K562 (cell line): ENCODE data around the gene IFTAP. TPM values are rescaled to one million over a fixed set of nuclear protein-coding genes. Genes with fewer than 3 reads are reported as not detected.

Experiments
- ATAC-seq: fragments of 200-7000 bp; cut with Tn5 transposase; 3 replicates; pipeline ENCODE4 v1.9.1; 2020; ENCODE audit warnings: moderate library complexity
- BruUV-seq: library from RNA; stranded (reverse); fragments of 400-500 nt; replicated peaks from 2 replicates; lab custom pipeline; 2021; lab: Mats Ljungman, UMichigan
- CTCF ChIA-PET: fragments of 300-600 bp; formaldehyde crosslinking; extraction: SDS; loops from one replicate; lab custom pipeline; 2021; ENCODE audit warnings: low intra/inter-chr PET ratio; lab: Yijun Ruan, JAX
- POLR2A ChIA-PET: fragments of 300-600, 350-650 bp; sonication (Branson Sonifier 250); formaldehyde crosslinking; extraction: SDS; loops from one replicate; lab custom pipeline; 2021; ENCODE audit warnings: antibody characterized with exemption, inconsistent platforms; lab: Yijun Ruan, JAX
- DNase-seq, 4 experiments: peaks; one replicate each; pipeline versions ENCODE4 v3.0.0 to v3.0.0-alpha.2; 2011 to 2018; ENCODE audit warnings: low spot score in 3 of 4, mixed read lengths in 3 of 4; ENCODE audit errors: extremely low read depth in 1 of 4
- FAIRE-seq: peaks from 2 replicates; lab custom pipeline; 2011; peaks lifted over from hg19 to GRCh38; lab: Jason Lieb, UNC
- H2AFZ ChIP-seq: 2 replicates; pipeline ENCODE4 v1.6.0; 2011; ENCODE audit warnings: low read depth, low read length, control low read depth, inconsistent platforms
- H3K27ac ChIP-seq: fragments of 200-600 bp; 3 replicates; pipeline ENCODE4 v1.8.0; 2011; ENCODE audit warnings: low read depth, mild to moderate bottlenecking, control low read depth, inconsistent platforms, low read length, moderate library complexity, mixed read lengths; ENCODE audit errors: extremely low read depth
- H3K27me3 ChIP-seq, 2 experiments: fragments of 300-600 bp in 1 of 2; 2 replicates in 1 of 2; 3 replicates in 1 of 2; pipeline versions ENCODE4 v1.6.0 to v1.8.0; 2011; ENCODE audit warnings: inconsistent platforms in 2 of 2, low read length in 2 of 2, mild to moderate bottlenecking in 1 of 2, mixed read lengths in 1 of 2, moderate library complexity in 1 of 2; ENCODE audit not compliant: control insufficient read depth in 2 of 2, insufficient read depth in 2 of 2
- H3K36me3 ChIP-seq: fragments of 300-600 bp; 3 replicates; pipeline ENCODE4 v1.8.0; 2011; ENCODE audit warnings: mild to moderate bottlenecking, low read length, inconsistent platforms; ENCODE audit not compliant: control insufficient read depth, insufficient read depth
- H3K4me1 ChIP-seq, 2 experiments: fragments of 200-600 bp in 1 of 2; replicated peaks in 1 of 2; 2 replicates in 1 of 2; 3 replicates in 1 of 2; pipeline versions ENCODE4 v1.5.1 to v1.8.0; 2011; ENCODE audit warnings: inconsistent platforms in 2 of 2, low read length in 2 of 2, mild to moderate bottlenecking in 1 of 2, mixed read lengths in 1 of 2, moderate library complexity in 1 of 2; ENCODE audit not compliant: control insufficient read depth in 2 of 2, insufficient read depth in 2 of 2
- H3K4me2 ChIP-seq: 2 replicates; pipeline ENCODE4 v1.6.1; 2011; ENCODE audit warnings: low read length, control low read depth, inconsistent platforms, mixed read lengths; ENCODE audit not compliant: insufficient read depth
- H3K4me3 ChIP-seq: fragments of 200-600 bp; sonication (generic), shearing (Covaris generic); 2 replicates; pipeline ENCODE4 v1.5.1; 2016; ENCODE audit warnings: control low read depth, inconsistent platforms
- H3K79me2 ChIP-seq: fragments of 200-600 bp; 3 replicates; pipeline ENCODE4 v1.8.0; 2011; ENCODE audit warnings: low read length, inconsistent platforms; ENCODE audit not compliant: control insufficient read depth, insufficient read depth
- H3K9ac ChIP-seq, 2 experiments: 2 replicates each; pipeline versions ENCODE4 v1.6.0 to v1.6.1; 2011; ENCODE audit warnings: low read depth in 2 of 2, low read length in 2 of 2, control low read depth in 1 of 2, inconsistent platforms in 1 of 2, mild to moderate bottlenecking in 1 of 2, mixed read lengths in 1 of 2; ENCODE audit not compliant: insufficient read depth in 1 of 2
- H3K9me1 ChIP-seq: one replicate; pipeline ENCODE4 v1.6.0; 2011; ENCODE audit warnings: inconsistent platforms, mild to moderate bottlenecking, low read length, moderate library complexity; ENCODE audit not compliant: control insufficient read depth, insufficient read depth
- H3K9me3 ChIP-seq: replicated peaks from 2 replicates; pipeline ENCODE4 v1.5.1; 2011; ENCODE audit warnings: low read depth, low read length, inconsistent platforms; ENCODE audit not compliant: control insufficient read depth, insufficient read depth
- H4K20me1 ChIP-seq: replicated peaks from 2 replicates; pipeline ENCODE4 v1.6.1; 2011; ENCODE audit warnings: low read length, inconsistent platforms, mixed read lengths; ENCODE audit not compliant: control insufficient read depth, insufficient read depth
- CHD4 ChIP-seq: fragments of 200-600 bp; sonication (generic); IDR thresholded peaks from 3 replicates; pipeline ENCODE4 v1.6.1; 2012; ENCODE audit warnings: low read depth, mild to moderate bottlenecking, mixed read lengths, low read length, inconsistent platforms; ENCODE audit not compliant: insufficient read depth, insufficient replicate concordance, poor library complexity, severe bottlenecking
- GMEB1 ChIP-seq: fragments of 250-450 bp; sonication (Bioruptor Pico); IDR thresholded peaks from 2 replicates; pipeline ENCODE4 v1.4.0; 2020; ENCODE audit warnings: mild to moderate bottlenecking
- RAD51 ChIP-seq: fragments of 450-650 bp; IDR thresholded peaks from 2 replicates; pipeline ENCODE4 v1.7.1; 2016; ENCODE audit warnings: low read depth, mild to moderate bottlenecking, borderline replicate concordance
- RBM25 ChIP-seq: fragments of 200-400 bp; formaldehyde crosslinking; IDR thresholded peaks from 2 replicates; pipeline ENCODE4 v1.6.1; 2018; ENCODE audit warnings: low read length, low read depth, moderate library complexity; ENCODE audit not compliant: severe bottlenecking
- REST ChIP-seq, 2 experiments: fragments of 450-650 bp; formaldehyde crosslinking in 1 of 2; IDR thresholded peaks; 2 replicates each; pipeline versions ENCODE4 v1.4.0 to v1.6.1; 2014 to 2020; ENCODE audit warnings: mild to moderate bottlenecking in 2 of 2, borderline replicate concordance in 1 of 2, low read depth in 1 of 2
- SIX5 ChIP-seq, 2 experiments: IDR thresholded peaks; 2 replicates each; pipeline ENCODE4 v1.6.1; 2011; ENCODE audit warnings: low read length in 2 of 2, borderline replicate concordance in 1 of 2, low read depth in 1 of 2, mild to moderate bottlenecking in 1 of 2, moderate library complexity in 1 of 2; ENCODE audit not compliant: insufficient read depth in 1 of 2
- SPI1 ChIP-seq: IDR thresholded peaks from 2 replicates; pipeline ENCODE4 v1.6.1; 2011; ENCODE audit warnings: low read depth, low read length, control low read depth, borderline replicate concordance
- USF1 ChIP-seq: sonication (generic); formaldehyde crosslinking; IDR thresholded peaks from 2 replicates; pipeline ENCODE4 v1.9.0; 2022; ENCODE audit warnings: mild to moderate bottlenecking, missing genetic modification reagents
- ZNF121 ChIP-seq: sonication (generic); formaldehyde crosslinking; conservative IDR thresholded peaks from 2 replicates; pipeline ENCODE4 v1.8.0; 2022; ENCODE audit warnings: missing genetic modification reagents
- ZNF143 ChIP-seq: sonication (generic); formaldehyde crosslinking; IDR thresholded peaks from 2 replicates; pipeline ENCODE4 v1.9.0; 2022; ENCODE audit warnings: mild to moderate bottlenecking, missing genetic modification reagents
- in situ Hi-C: fragments of 300-500 bp; cut with MboI; formaldehyde crosslinking; loops from 4 replicates; pipeline ENCODE4 v1.15.0; 2018; ENCODE audit warnings: inconsistent platforms, mixed read lengths
- intact Hi-C: fragments of 100-400 bp; cut with micrococcal nuclease; formaldehyde crosslinking; loops from 2 replicates; pipeline ENCODE4 v1.14.2; 2022
- polyA plus RNA-seq, 8 experiments: library from polyadenylated mRNA; depleted of rRNA in 4 of 8; stranded (reverse) in 5 of 8; unstranded in 3 of 8; fragments of >200 nt; fragmentation: Nextera tagmentation in 2 of 8; fragmentation: Illumina TruSeq in 1 of 8; extraction: Ambion mirVana in 2 of 8; extraction: Trizol in 1 of 8; gene quantifications; 2 replicates each; pipeline versions ENCODE4 v1.2.1 to v1.2.3, GENCODE V29; 2011 to 2014; ENCODE audit warnings: inconsistent platforms in 1 of 8, missing spikeins in 1 of 8
- total RNA-seq, 7 experiments: library from RNA; depleted of rRNA in 6 of 7; stranded (reverse); fragments of >200 nt in 6 of 7; fragmentation: Illumina TruSeq in 2 of 7; extraction: Trizol in 2 of 7; gene quantifications; 2 replicates each; pipeline versions ENCODE4 v1.2.1 to v1.2.3, GENCODE V29; 2011 to 2021; ENCODE audit warnings: low replicate concordance in 1 of 7

IFTAP gene
- total and polyA plus RNA-seq, 9 of the 15 experiments (the other 6 are each of a cell fraction or from before 2014, with no cell fraction given), result 9.2 to 30.0 (median 17.0) TPM

GRCh38 chr11:36586543-36586942, 7.8 kb upstream of the IFTAP start:
- CTCF ChIA-PET, result no interaction called here
- TF ChIP-seq SPI1, result peak; percentile 39; the same call in 1 of the 2 replicates
- 0 out of 2 replicates have a peak, but pooled peaks have one; percentile 5 for TF ChIP-seq GMEB1 (CRISPR knock-in tag)
- TF ChIP-seq RBM25, result peak; percentile 36
- peak; percentile 31 to 36; a peak in 1 of 4 replicates for TF ChIP-seq SIX5 (IDR thresholded peaks at IDR 0.05; ENCODE audit: borderline replicate concordance in 1 of 2, insufficient read depth in 1 of 2, low read depth in 1 of 2, low read length in 2 of 2)
- TF ChIP-seq CHD4, result no peak
- peak; percentile 62 for TF ChIP-seq RAD51
- no peak for TF ChIP-seq ZNF121 (CRISPR knock-in tag)
- TF ChIP-seq ZNF143 (CRISPR knock-in tag), result peak; percentile 62; the same call in 1 of the 2 replicates
- peak; percentile 34; the same call in 1 of the 2 replicates for TF ChIP-seq REST (IDR thresholded peaks at IDR 0.05; ENCODE audit: borderline replicate concordance)
- TF ChIP-seq REST (CRISPR knock-in tag; IDR thresholded peaks at IDR 0.05; ENCODE audit: low read depth), result no peak
- TF ChIP-seq USF1, result peak; percentile 52

More at GRCh38 chr11:36586543-36586942, 7.8 kb upstream of the IFTAP start:
- FAIRE-seq, result no peak
- no TSS peak for BruUV-seq
- ATAC-seq, result peak; percentile 52; the same call in 2 of the 3 replicates
- no peaks in the 10 kb centered on the region for H3K4me1 ChIP-seq
- H3K36me3 ChIP-seq, result no peaks in the 10 kb centered on the region
- H3K4me2 ChIP-seq, result no peak overlapping the region
- H3K9me1 ChIP-seq, result no peaks in the 10 kb centered on the region
- H3K27me3 ChIP-seq, result no peaks in the 10 kb centered on the region
- no peak overlapping the region for H2AFZ ChIP-seq
- intact Hi-C loops (no loop called here), in situ Hi-C loops (no loop called here)
- H3K27ac ChIP-seq, result no peak overlapping the region
- no peak overlapping the region for H3K4me3 ChIP-seq
- no peaks in the 10 kb centered on the region for H3K79me2 ChIP-seq
- H3K9me3 ChIP-seq, result no peaks in the 10 kb centered on the region
- DNase-seq, result no peak
- no peak overlapping the region for H3K9ac ChIP-seq
- H4K20me1 ChIP-seq, result no peaks in the 10 kb centered on the region
- POLR2A ChIA-PET, result no interaction called here
